ENCODE results near the gene MFNG. TPM values are rescaled to one million over a fixed set of nuclear protein-coding genes. Genes with fewer than 3 reads are reported as not detected.

Gene MFNG
- total and polyA plus RNA-seq, 2 experiments from 2014 or later: 3.3 TPM

- no peaks in the 10 kb centered on the region for H3K79me2 ChIP-seq
- peaks cover 52% of the 10 kb centered on the region for H3K4me1 ChIP-seq (ENCODE audit: insufficient read depth)
- no peak overlapping the region for H3K4me3 ChIP-seq
- no peak for DNase-seq (ENCODE audit: low spot score)
- TF ChIP-seq EZH2phosphoT487 (IDR thresholded peaks at IDR 0.05; ENCODE audit: low read depth, severe bottlenecking, unreplicated experiment) (no peak), CTCF (IDR thresholded peaks at IDR 0.05; ENCODE audit: poor library complexity) (no peak), EZH2 (IDR thresholded peaks at IDR 0.05; ENCODE audit: borderline replicate concordance) (no peak)
- H2AFZ ChIP-seq: no peak overlapping the region
- 97% methylated on average over 2 of the region's 3 CpGs for WGBS (ENCODE audit: low lambda C conversion rate, missing lambda C conversion rate)
- H3K9me3 ChIP-seq (ENCODE audit: low read depth): no peaks in the 10 kb centered on the region
- no peaks in the 10 kb centered on the region for H3K36me3 ChIP-seq (replicated peaks; ENCODE audit: insufficient read depth, low read depth)
- peak overlapping the region; percentile 97 for H3K27ac ChIP-seq
- no peaks in the 10 kb centered on the region for H3K27me3 ChIP-seq
- H3K4me2 ChIP-seq: no peak overlapping the region
- no peaks in the 10 kb centered on the region for H3K9me2 ChIP-seq (replicated peaks; ENCODE audit: insufficient read depth)
- no peaks in the 10 kb centered on the region for H4K20me1 ChIP-seq (ENCODE audit: insufficient read depth, poor library complexity, severe bottlenecking)
Observed at GRCh38 chr22:37503183-37503683, 17.0 kb upstream of the MFNG start.

- no peaks in the 10 kb centered on the region for H3K79me2 ChIP-seq
- H3K27me3 ChIP-seq: no peaks in the 10 kb centered on the region
- H3K4me1 ChIP-seq (ENCODE audit: insufficient read depth): peaks cover 51% of the 10 kb centered on the region
- no peak for TF ChIP-seq EZH2 (IDR thresholded peaks at IDR 0.05; ENCODE audit: borderline replicate concordance)
- TF ChIP-seq CTCF (IDR thresholded peaks at IDR 0.05; ENCODE audit: poor library complexity): no peak
- TF ChIP-seq EZH2phosphoT487 (IDR thresholded peaks at IDR 0.05; ENCODE audit: low read depth, severe bottlenecking, unreplicated experiment): no peak
- 62% methylated on average over 16 of the region's 16 CpGs for WGBS (ENCODE audit: low lambda C conversion rate, missing lambda C conversion rate)
- H3K27ac ChIP-seq: peak overlapping the region; percentile 97
- H3K9me3 ChIP-seq (ENCODE audit: low read depth): no peaks in the 10 kb centered on the region
- H3K4me3 ChIP-seq: no peak overlapping the region
- no peak overlapping the region for H2AFZ ChIP-seq
- H4K20me1 ChIP-seq (ENCODE audit: insufficient read depth, poor library complexity, severe bottlenecking): no peaks in the 10 kb centered on the region
- H3K4me2 ChIP-seq: peak overlapping the region; percentile 59
- DNase-seq (ENCODE audit: low spot score): peak; percentile 91
- no peaks in the 10 kb centered on the region for H3K36me3 ChIP-seq (replicated peaks; ENCODE audit: insufficient read depth, low read depth)
- H3K9me2 ChIP-seq (replicated peaks; ENCODE audit: insufficient read depth): no peaks in the 10 kb centered on the region
Observed at GRCh38 chr22:37502342-37503182, 16.4 kb upstream of the MFNG start.

GRCh38 chr22:37501610-37502341, 15.6 kb upstream of the MFNG start:
- Histone ChIP-seq H3K4me2 (peak overlapping the region; percentile 59), H3K4me3 (no peak overlapping the region), H3K27ac (peak overlapping the region; percentile 97)

More at GRCh38 chr22:37501610-37502341, 15.6 kb upstream of the MFNG start:
- WGBS (ENCODE audit: low lambda C conversion rate, missing lambda C conversion rate): 40% methylated on average over 14 of the region's 14 CpGs
- peaks cover 51% of the 10 kb centered on the region for H3K4me1 ChIP-seq (ENCODE audit: insufficient read depth)
- no peaks in the 10 kb centered on the region for H3K27me3 ChIP-seq
- TF ChIP-seq EZH2 (IDR thresholded peaks at IDR 0.05; ENCODE audit: borderline replicate concordance): no peak
- no peak for TF ChIP-seq CTCF (IDR thresholded peaks at IDR 0.05; ENCODE audit: poor library complexity)
- no peak for TF ChIP-seq EZH2phosphoT487 (IDR thresholded peaks at IDR 0.05; ENCODE audit: low read depth, severe bottlenecking, unreplicated experiment)
- H3K9me2 ChIP-seq (replicated peaks; ENCODE audit: insufficient read depth): no peaks in the 10 kb centered on the region
- H3K79me2 ChIP-seq: no peaks in the 10 kb centered on the region
- H3K36me3 ChIP-seq (replicated peaks; ENCODE audit: insufficient read depth, low read depth): no peaks in the 10 kb centered on the region
- no peak overlapping the region for H2AFZ ChIP-seq
- no peaks in the 10 kb centered on the region for H3K9me3 ChIP-seq (ENCODE audit: low read depth)
- DNase-seq (ENCODE audit: low spot score): peak; percentile 94
- no peaks in the 10 kb centered on the region for H4K20me1 ChIP-seq (ENCODE audit: insufficient read depth, poor library complexity, severe bottlenecking)

Measured in hepatocyte (in vitro differentiated cells).